Suprapubic skin (tissue), 4 donors: ENCODE data around the gene PKN1. TPM values are rescaled to one million over a fixed set of nuclear protein-coding genes. Genes with fewer than 3 reads are reported as not detected.
"Not testable (repeated sequence)": the region's sequence is repeated elsewhere in the genome, so short reads cannot be mapped to it uniquely, and the experiment has no call there.

Experiments
- DNase-seq, 2 donors: peaks; one replicate each; pipeline ENCODE4 v3.0.0-alpha.2; 2019; ENCODE audit warnings: low spot score in 2 of 2
- H3K27ac ChIP-seq: fragments of 200-600 bp; sonication (generic); one replicate; pipeline ENCODE4 v1.5.1; 2019
- H3K27me3 ChIP-seq: fragments of 200-600 bp; sonication (generic); one replicate; pipeline ENCODE4 v1.5.1; 2019
- H3K36me3 ChIP-seq: fragments of 200-600 bp; sonication (generic); one replicate; pipeline ENCODE4 v1.5.1; 2019
- H3K4me1 ChIP-seq: fragments of 200-600 bp; sonication (generic); one replicate; pipeline ENCODE4 v1.5.1; 2019
- H3K4me3 ChIP-seq: fragments of 200-600 bp; sonication (generic); one replicate; pipeline ENCODE4 v1.5.1; 2019; ENCODE audit warnings: mild to moderate bottlenecking
- H3K9me3 ChIP-seq: fragments of 200-600 bp; sonication (generic); one replicate; pipeline ENCODE4 v1.5.1; 2019
- EP300 ChIP-seq: sonication (generic); formaldehyde crosslinking; IDR thresholded peaks from one replicate; pipeline ENCODE4 v1.6.1; 2017; ENCODE audit warnings: antibody characterized with exemption
- POLR2A ChIP-seq, 2 donors: fragments of 450-650 bp; IDR thresholded peaks; one replicate each; pipeline ENCODE4 v1.6.1; 2017; ENCODE audit warnings: antibody characterized with exemption in 2 of 2, mild to moderate bottlenecking in 2 of 2, moderate library complexity in 2 of 2
- POLR2AphosphoS5 ChIP-seq, 3 donors: sonication (generic); formaldehyde crosslinking; IDR thresholded peaks; one replicate each; pipeline ENCODE4 v1.6.1; 2017; ENCODE audit warnings: antibody characterized with exemption in 3 of 3
- WGBS: methylation state at CpG from one replicate; pipeline ENCODE4 v1.1.5; 2018; 5-methylcytosine and 5-hydroxymethylcytosine counted together
- total RNA-seq, 4 donors: library from RNA; depleted of rRNA; stranded (reverse); fragments of >200 nt; gene quantifications; one replicate each; pipeline ENCODE4 v1.1.0, GENCODE V29; 2016
- TF ChIP-seq, protein P1 (sequence below), 2 donors: fragments of 200-600 bp in 1 of 2; fragments of 450-650 bp in 1 of 2; sonication (generic) in 1 of 2; IDR thresholded peaks; one replicate each; pipeline ENCODE4 v1.5.1; 2016 to 2019; ENCODE audit warnings: antibody characterized with exemption in 2 of 2, mild to moderate bottlenecking in 1 of 2, moderate library complexity in 1 of 2

The PKN1 gene
- total RNA-seq, 4 donors from 2014 or later: 8.6 to 21.2 (median 14.9) TPM

DNA sequence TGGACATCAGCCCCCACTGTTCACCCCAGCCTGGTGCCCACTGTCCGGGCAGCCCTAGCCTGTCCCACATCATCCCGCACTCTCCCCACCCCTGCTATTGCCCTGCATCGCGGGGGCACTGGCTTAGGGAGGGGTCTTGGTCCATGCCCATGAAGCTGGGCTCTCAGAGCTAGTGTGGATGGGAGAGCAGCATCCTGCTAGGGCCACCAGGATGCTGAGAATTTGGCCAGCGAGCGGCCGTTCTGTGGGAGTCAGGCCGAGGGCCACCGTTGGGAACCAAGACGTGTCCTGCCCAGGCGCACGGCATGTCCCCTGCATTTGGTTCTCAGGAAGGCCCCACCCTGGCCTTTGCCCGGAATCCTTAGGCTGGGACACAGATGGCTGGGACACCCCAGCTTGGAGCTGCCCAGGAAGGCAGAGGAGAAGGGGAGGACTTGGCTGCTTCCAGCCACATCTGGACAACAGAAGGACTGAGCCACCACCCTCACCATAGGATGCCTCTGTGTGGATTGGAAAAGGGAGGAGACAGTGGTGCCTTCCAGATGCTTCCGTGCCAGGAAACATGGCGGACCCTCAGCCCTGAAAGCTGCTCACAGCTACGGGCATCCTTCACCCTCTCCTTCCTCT, 37.3 kb upstream of the PKN1 start:
- TF ChIP-seq, protein P1, sequence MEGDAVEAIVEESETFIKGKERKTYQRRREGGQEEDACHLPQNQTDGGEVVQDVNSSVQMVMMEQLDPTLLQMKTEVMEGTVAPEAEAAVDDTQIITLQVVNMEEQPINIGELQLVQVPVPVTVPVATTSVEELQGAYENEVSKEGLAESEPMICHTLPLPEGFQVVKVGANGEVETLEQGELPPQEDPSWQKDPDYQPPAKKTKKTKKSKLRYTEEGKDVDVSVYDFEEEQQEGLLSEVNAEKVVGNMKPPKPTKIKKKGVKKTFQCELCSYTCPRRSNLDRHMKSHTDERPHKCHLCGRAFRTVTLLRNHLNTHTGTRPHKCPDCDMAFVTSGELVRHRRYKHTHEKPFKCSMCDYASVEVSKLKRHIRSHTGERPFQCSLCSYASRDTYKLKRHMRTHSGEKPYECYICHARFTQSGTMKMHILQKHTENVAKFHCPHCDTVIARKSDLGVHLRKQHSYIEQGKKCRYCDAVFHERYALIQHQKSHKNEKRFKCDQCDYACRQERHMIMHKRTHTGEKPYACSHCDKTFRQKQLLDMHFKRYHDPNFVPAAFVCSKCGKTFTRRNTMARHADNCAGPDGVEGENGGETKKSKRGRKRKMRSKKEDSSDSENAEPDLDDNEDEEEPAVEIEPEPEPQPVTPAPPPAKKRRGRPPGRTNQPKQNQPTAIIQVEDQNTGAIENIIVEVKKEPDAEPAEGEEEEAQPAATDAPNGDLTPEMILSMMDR (IDR thresholded peaks at IDR 0.05): no peak
- TF ChIP-seq EP300: no peak
- no peak for TF ChIP-seq POLR2A (IDR thresholded peaks at IDR 0.05)
- no peak for TF ChIP-seq POLR2AphosphoS5 (IDR thresholded peaks at IDR 0.05)
- Histone ChIP-seq H3K27ac (no peak overlapping the region), H3K36me3 (peaks cover 25% of the 10 kb centered on the region), H3K4me3 (no peak overlapping the region), H3K27me3 (no peaks in the 10 kb centered on the region), H3K4me1 (no peaks in the 10 kb centered on the region), H3K9me3 (no peaks in the 10 kb centered on the region)
- WGBS: 100% methylated on average over 1 of the region's 16 CpGs
- no peak for DNase-seq

- WGBS: 100% methylated on average over 1 of the region's 3 CpGs
- not testable (repeated sequence) for H3K27ac ChIP-seq, H3K9me3 ChIP-seq, H3K4me1 ChIP-seq, H3K4me3 ChIP-seq, H3K27me3 ChIP-seq, DNase-seq
- H3K36me3 ChIP-seq: peaks cover 29% of the 10 kb centered on the region
Measured at GRCh38 chr19:14396730-14397129, 36.4 kb upstream of the PKN1 start.

GRCh38 chr19:14397168-14397567, 35.9 kb upstream of the PKN1 start:
- H3K4me3 ChIP-seq, DNase-seq, H3K27me3 ChIP-seq, H3K27ac ChIP-seq, H3K4me1 ChIP-seq, H3K9me3 ChIP-seq: not testable (repeated sequence)
- H3K36me3 ChIP-seq: peaks cover 29% of the 10 kb centered on the region
- 88% methylated on average over 11 of the region's 16 CpGs for WGBS

GRCh38 chr19:14400951-14401431, 32.1 kb upstream of the PKN1 start:
- H3K27me3 ChIP-seq: no peaks in the 10 kb centered on the region
- no peaks in the 10 kb centered on the region for H3K9me3 ChIP-seq
- TF ChIP-seq EP300: no peak
- no peak for TF ChIP-seq POLR2AphosphoS5 (IDR thresholded peaks at IDR 0.05)
- TF ChIP-seq, protein P1 (IDR thresholded peaks at IDR 0.05): no peak
- no peak for TF ChIP-seq POLR2A (IDR thresholded peaks at IDR 0.05)
- 91% methylated on average over 9 of the region's 11 CpGs for WGBS
- peaks cover 33% of the 10 kb centered on the region for H3K36me3 ChIP-seq
- H3K4me1 ChIP-seq: peaks cover 4% of the 10 kb centered on the region
- no peak overlapping the region for H3K27ac ChIP-seq
- DNase-seq: no peak
- no peak overlapping the region for H3K4me3 ChIP-seq

DNA sequence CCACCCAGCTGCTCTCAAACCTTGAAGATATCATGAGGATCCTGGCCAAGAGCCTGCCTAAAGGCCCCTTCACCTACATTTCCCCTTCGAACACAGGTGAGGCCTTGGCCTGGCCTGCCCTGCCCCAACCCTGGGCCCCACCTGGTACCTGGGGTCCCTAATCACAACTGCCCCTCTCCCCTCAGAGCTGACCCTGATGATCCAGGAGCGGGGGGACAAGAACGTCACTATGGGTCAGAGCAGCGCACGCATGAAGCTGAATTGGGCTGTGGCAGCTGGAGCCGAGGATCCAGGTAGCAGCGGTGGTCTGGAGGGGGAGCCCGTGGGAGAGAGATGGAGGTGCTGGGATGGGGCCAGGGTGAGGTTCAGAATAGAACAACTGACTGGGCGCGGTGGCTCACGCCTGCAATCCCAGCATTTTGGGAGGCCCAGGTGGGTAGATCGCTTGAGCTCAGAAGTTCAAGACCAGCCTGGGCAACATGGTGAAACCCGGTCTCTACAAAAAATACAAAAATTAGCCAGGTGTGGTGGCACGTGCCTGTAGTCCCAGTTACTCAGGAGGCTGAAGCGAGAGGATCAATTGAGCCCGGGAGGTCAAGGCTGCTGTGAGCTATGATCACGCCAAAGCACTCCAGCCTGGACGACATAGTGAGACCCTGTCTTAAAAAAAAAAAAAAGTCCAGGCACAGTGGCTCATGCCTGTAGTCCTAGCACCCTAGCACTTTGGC, 31.5 kb upstream of the PKN1 start:
- WGBS: 93% methylated on average over 17 of the region's 18 CpGs
- Histone ChIP-seq H3K27me3 (no peaks in the 10 kb centered on the region), H3K27ac (no peak overlapping the region), H3K4me3 (no peak overlapping the region), H3K36me3 (peaks cover 35% of the 10 kb centered on the region), H3K4me1 (peaks cover 10% of the 10 kb centered on the region), H3K9me3 (no peaks in the 10 kb centered on the region)
- no peak for DNase-seq
- TF ChIP-seq, protein P1 (IDR thresholded peaks at IDR 0.05): no peak
- TF ChIP-seq POLR2AphosphoS5 (IDR thresholded peaks at IDR 0.05): no peak
- TF ChIP-seq EP300: no peak
- no peak for TF ChIP-seq POLR2A (IDR thresholded peaks at IDR 0.05)

DNA sequence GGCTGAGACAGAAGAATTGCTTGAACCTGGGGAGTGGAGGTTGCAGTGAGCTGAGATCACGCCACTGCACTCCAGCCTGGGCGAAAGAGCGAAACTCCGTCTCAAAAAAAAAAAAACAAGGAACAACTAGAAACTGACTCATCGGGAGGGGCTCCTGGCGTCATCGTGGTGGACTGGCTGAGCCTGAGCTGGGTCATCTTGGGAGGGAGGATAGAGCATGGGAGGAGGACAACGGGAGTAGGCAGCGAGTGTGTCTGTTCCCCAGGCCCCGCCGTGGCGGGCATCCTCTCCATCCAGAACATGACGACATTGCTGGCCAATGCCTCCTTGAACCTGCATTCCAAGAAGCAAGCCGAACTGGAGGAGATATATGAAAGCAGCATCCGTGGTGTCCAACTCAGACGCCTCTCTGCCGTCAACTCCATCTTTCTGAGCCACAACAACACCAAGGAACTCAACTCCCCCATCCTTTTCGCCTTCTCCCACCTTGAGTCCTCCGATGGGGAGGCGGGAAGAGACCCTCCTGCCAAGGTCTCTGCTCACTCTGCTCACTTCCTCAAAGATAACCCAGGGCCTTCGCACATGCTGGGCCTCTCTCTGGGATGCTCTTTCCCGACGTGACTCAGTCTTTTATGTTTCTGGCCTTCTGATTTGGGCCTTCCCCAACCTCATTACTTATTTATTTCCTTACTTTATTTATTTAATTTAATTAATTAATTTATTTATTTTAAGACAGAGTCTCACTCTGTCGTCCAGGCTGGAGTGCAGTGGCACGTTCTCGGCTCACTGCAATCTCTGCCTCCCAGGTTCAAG, 30.6 kb upstream of the PKN1 start:
- WGBS: 68% methylated on average over 26 of the region's 26 CpGs
- H3K4me1 ChIP-seq: peaks cover 12% of the 10 kb centered on the region
- no peaks in the 10 kb centered on the region for H3K9me3 ChIP-seq
- peak in 1 of 2 donors; percentile 85 for DNase-seq
- H3K27ac ChIP-seq: no peak overlapping the region
- H3K27me3 ChIP-seq: no peaks in the 10 kb centered on the region
- no peak overlapping the region for H3K4me3 ChIP-seq
- TF ChIP-seq POLR2A (IDR thresholded peaks at IDR 0.05) (no peak), EP300 (no peak), POLR2AphosphoS5 (IDR thresholded peaks at IDR 0.05) (no peak)
- TF ChIP-seq, protein P1 (IDR thresholded peaks at IDR 0.05): no peak
- H3K36me3 ChIP-seq: peaks cover 44% of the 10 kb centered on the region

DNA sequence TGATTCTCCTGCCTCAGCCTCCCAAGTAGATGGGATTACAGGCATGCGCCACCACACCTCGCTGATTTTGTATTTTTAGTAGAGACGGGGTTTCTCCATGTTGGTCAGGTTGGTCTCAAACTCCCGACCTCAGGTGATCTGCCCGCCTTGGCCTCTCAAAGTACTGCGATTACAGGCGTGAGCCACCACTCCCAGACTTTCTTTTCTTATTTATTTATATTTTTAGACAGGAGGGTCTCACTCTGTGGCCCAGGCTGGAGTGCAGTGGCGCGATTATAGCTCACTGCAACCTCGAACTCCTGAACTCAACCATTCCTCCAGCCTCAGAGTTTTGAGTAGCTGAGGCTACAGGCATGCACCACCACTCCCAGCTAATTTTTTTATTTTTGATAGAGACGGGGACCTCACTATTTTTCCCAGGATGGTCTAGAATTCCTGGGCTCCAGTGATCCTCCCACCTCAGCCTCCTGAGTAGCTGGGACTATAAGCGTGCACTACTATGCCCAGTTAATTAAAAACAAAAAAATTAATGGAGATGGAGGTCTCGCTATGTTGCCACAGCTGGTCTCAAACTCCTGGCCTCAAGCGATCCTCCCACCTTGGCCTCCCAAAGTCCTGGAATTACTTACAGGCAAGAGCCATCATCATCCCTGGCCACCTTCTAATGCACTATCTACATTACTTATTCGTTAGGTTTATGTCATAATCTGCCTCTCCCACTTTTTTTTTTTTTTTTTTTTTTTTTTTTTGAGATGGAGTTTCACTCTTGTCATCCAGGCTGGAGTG, 29.8 kb upstream of the PKN1 start:
- not testable (repeated sequence) for DNase-seq, H3K27ac ChIP-seq, H3K9me3 ChIP-seq, H3K27me3 ChIP-seq, H3K4me3 ChIP-seq
- 95% methylated on average over 15 of the region's 15 CpGs for WGBS
- Histone ChIP-seq H3K36me3 (peaks cover 49% of the 10 kb centered on the region), H3K4me1 (peaks cover 14% of the 10 kb centered on the region)
